A549 (cell line): Measurements from ENCODE around the gene SMAD3. TPM values are rescaled to one million over a fixed set of nuclear protein-coding genes. Genes with fewer than 3 reads are reported as not detected.

ENCODE experiments used
- ATAC-seq, 2 experiments: fragments of 200-7000 bp in 1 of 2; fragments of >200 bp in 1 of 2; cut with Nextera tagmentation in 1 of 2; cut with Tn5 transposase in 1 of 2; 3 replicates each; pipeline versions ENCODE4 v1.8.0 to v1.9.1; 2018 to 2020; ENCODE audit warnings: mild to moderate bottlenecking in 1 of 2, moderate library complexity in 1 of 2
- CTCF ChIA-PET: fragments of 300-600 bp; sonication (Branson Sonifier 250); formaldehyde crosslinking; extraction: SDS; loops from one replicate; lab custom pipeline; 2021; ENCODE audit warnings: antibody characterized with exemption, inconsistent platforms; lab: Yijun Ruan, JAX
- POLR2A ChIA-PET: fragments of 350-600 bp; formaldehyde crosslinking; extraction: SDS; loops from one replicate; lab custom pipeline; 2021; ENCODE audit warnings: antibody characterized with exemption, inconsistent platforms; lab: Yijun Ruan, JAX
- DNase-seq, 2 experiments: peaks; one replicate each; pipeline versions ENCODE4 v3.0.0 to v3.0.0-alpha.2; 2011 to 2016; ENCODE audit warnings: low read depth in 1 of 2, low spot score in 1 of 2
- FAIRE-seq: peaks from 2 replicates; lab custom pipeline; 2011; peaks lifted over from hg19 to GRCh38; lab: Jason Lieb, UNC
- H3K27ac ChIP-seq, 2 experiments: fragments of >200 bp; sonication (Bioruptor Twin); formaldehyde crosslinking; 3 replicates each; pipeline ENCODE4 v1.5.1; 2016 to 2017
- H3K4me1 ChIP-seq: fragments of >200 bp; sonication (Bioruptor Twin); formaldehyde crosslinking; 3 replicates; pipeline ENCODE4 v1.6.1; 2016
- H3K4me2 ChIP-seq: fragments of >200 bp; sonication (Bioruptor Twin); formaldehyde crosslinking; 3 replicates; pipeline ENCODE4 v1.6.1; 2016
- H3K4me3 ChIP-seq: fragments of >200 bp; sonication (Bioruptor Twin); formaldehyde crosslinking; 3 replicates; pipeline ENCODE4 v1.5.1; 2016
- H3K9me3 ChIP-seq: fragments of >200 bp; sonication (Bioruptor Twin); formaldehyde crosslinking; 3 replicates; pipeline ENCODE4 v1.6.1; 2016
- CBX2 ChIP-seq: fragments of 200-600 bp; sonication (generic); IDR thresholded peaks from 2 replicates; pipeline ENCODE4 v1.6.1; 2016; ENCODE audit warnings: low read depth, mild to moderate bottlenecking, borderline replicate concordance
- CBX8 ChIP-seq: fragments of 200-600 bp; sonication (generic); IDR thresholded peaks from 2 replicates; pipeline ENCODE4 v1.6.1; 2016
- CHD2 ChIP-seq: fragments of 150-350 bp; IDR thresholded peaks from 2 replicates; pipeline ENCODE4 v1.6.1; 2014; ENCODE audit warnings: low read length; ENCODE audit not compliant: partially characterized antibody
- EHF ChIP-seq: fragments of 250-450 bp; sonication (Bioruptor Pico); IDR thresholded peaks from 2 replicates; pipeline ENCODE4 v1.5.0; 2020; ENCODE audit warnings: mild to moderate bottlenecking
- FOXS1 ChIP-seq: fragments of 250-450 bp; sonication (Bioruptor Pico); IDR thresholded peaks from 2 replicates; pipeline ENCODE4 v1.5.0; 2020; ENCODE audit warnings: mild to moderate bottlenecking, moderate library complexity
- HEYL ChIP-seq: fragments of 250-450 bp; sonication (Bioruptor Pico); IDR thresholded peaks from 2 replicates; pipeline ENCODE4 v1.8.0; 2021; ENCODE audit warnings: mild to moderate bottlenecking, moderate library complexity
- HOXB13 ChIP-seq: fragments of 250-450 bp; sonication (Bioruptor Pico); IDR thresholded peaks from 2 replicates; pipeline ENCODE4 v1.5.0; 2020; ENCODE audit warnings: low read depth, mild to moderate bottlenecking, moderate library complexity
- HOXB5 ChIP-seq: fragments of 250-450 bp; sonication (Bioruptor Pico); IDR thresholded peaks from 2 replicates; pipeline ENCODE4 v1.5.0; 2020; ENCODE audit warnings: mild to moderate bottlenecking, moderate library complexity
- JUN ChIP-seq, 2 experiments: fragments of >200 bp; sonication (Bioruptor Twin); formaldehyde crosslinking; IDR thresholded peaks; 2 replicates in 1 of 2; 3 replicates in 1 of 2; pipeline ENCODE4 v1.6.1; 2016 to 2017
- KDM5A ChIP-seq: fragments of 200-600 bp; sonication (generic); IDR thresholded peaks from 2 replicates; pipeline ENCODE4 v1.6.1; 2016; ENCODE audit warnings: antibody characterized with exemption, mild to moderate bottlenecking
- MAFK ChIP-seq: fragments of 450-650 bp; IDR thresholded peaks from 2 replicates; pipeline ENCODE4 v1.6.1; 2014; ENCODE audit not compliant: partially characterized antibody
- NPAS2 ChIP-seq: fragments of 250-450 bp; sonication (Bioruptor Pico); IDR thresholded peaks from 2 replicates; pipeline ENCODE4 v1.8.0; 2022; ENCODE audit warnings: mild to moderate bottlenecking, moderate library complexity, borderline replicate concordance
- PHF8 ChIP-seq: fragments of 200-600 bp; sonication (generic); IDR thresholded peaks from 2 replicates; pipeline ENCODE4 v1.6.1; 2016; ENCODE audit warnings: low read depth, mild to moderate bottlenecking, antibody characterized with exemption, moderate library complexity, borderline replicate concordance
- POLR2AphosphoS2 ChIP-seq: conservative IDR thresholded peaks from 2 replicates; pipeline ENCODE4 v1.6.1; 2012; ENCODE audit warnings: low read length, improper control_type of control experiment, inconsistent platforms
- RARB ChIP-seq: fragments of 250-450 bp; sonication (Bioruptor Pico); IDR thresholded peaks from 2 replicates; pipeline ENCODE4 v1.8.0; 2021; ENCODE audit warnings: mild to moderate bottlenecking, moderate library complexity
- RNF2 ChIP-seq: fragments of 200-600 bp; sonication (generic); IDR thresholded peaks from 2 replicates; pipeline ENCODE4 v1.6.1; 2016; ENCODE audit warnings: low read depth, mild to moderate bottlenecking, antibody characterized with exemption, moderate library complexity, borderline replicate concordance
- TP53 ChIP-seq: fragments of 250-450 bp; sonication (Bioruptor Pico); IDR thresholded peaks from 2 replicates; pipeline ENCODE4 v1.5.0; 2021; ENCODE audit warnings: mild to moderate bottlenecking, moderate library complexity
- ZFP36 ChIP-seq: fragments of 450-650 bp; IDR thresholded peaks from 2 replicates; pipeline ENCODE4 v1.6.1; 2014; ENCODE audit warnings: borderline replicate concordance; ENCODE audit not compliant: partially characterized antibody
- ZSCAN20 ChIP-seq: fragments of 250-450 bp; sonication (Bioruptor Pico); IDR thresholded peaks from 2 replicates; pipeline ENCODE4 v1.8.0; 2022; ENCODE audit warnings: mild to moderate bottlenecking, moderate library complexity
- WGBS: methylation state at CpG from one replicate; pipeline ENCODE4 v1.1.6; 2017; ENCODE audit errors: missing lambda C conversion rate; 5-methylcytosine and 5-hydroxymethylcytosine counted together
- polyA plus RNA-seq, 4 experiments: library from polyadenylated mRNA; depleted of rRNA in 3 of 4; stranded (reverse); fragments of >200 nt; fragmentation: RNase III in 1 of 4; extraction: RNeasy Plus Mini Kit Qiagen cat#74134 plus additional on column Dnase treatment in 1 of 4; gene quantifications; 2 replicates in 3 of 4; 3 replicates in 1 of 4; pipeline ENCODE4 v1.2.3, GENCODE V29; 2011 to 2017
- TF ChIP-seq, protein P1 (sequence below): IDR thresholded peaks from 2 replicates; pipeline ENCODE4 v1.6.1; 2012
- TF ChIP-seq, protein P2 (sequence below): fragments of 250-450 bp; sonication (Bioruptor Pico); IDR thresholded peaks from 2 replicates; pipeline ENCODE4 v1.5.0; 2021; ENCODE audit warnings: mild to moderate bottlenecking, moderate library complexity, borderline replicate concordance
- TF ChIP-seq, protein P3 (sequence below): fragments of 150-350 bp; IDR thresholded peaks from 2 replicates; pipeline ENCODE4 v1.6.1; 2014; ENCODE audit warnings: low read depth, mild to moderate bottlenecking, low read length
- TF ChIP-seq, protein P4 (sequence below): IDR thresholded peaks from 2 replicates; pipeline ENCODE4 v1.6.1; 2012
- TF ChIP-seq, protein P5 (sequence below): fragments of >200 bp; sonication (Bioruptor Twin); formaldehyde crosslinking; IDR thresholded peaks from 2 replicates; pipeline ENCODE4 v1.6.1; 2016

SMAD3 gene
- polyA plus RNA-seq, 2 of the 4 experiments (the other 2 are of a cell fraction), result 74.6 to 77.2 TPM

DNA sequence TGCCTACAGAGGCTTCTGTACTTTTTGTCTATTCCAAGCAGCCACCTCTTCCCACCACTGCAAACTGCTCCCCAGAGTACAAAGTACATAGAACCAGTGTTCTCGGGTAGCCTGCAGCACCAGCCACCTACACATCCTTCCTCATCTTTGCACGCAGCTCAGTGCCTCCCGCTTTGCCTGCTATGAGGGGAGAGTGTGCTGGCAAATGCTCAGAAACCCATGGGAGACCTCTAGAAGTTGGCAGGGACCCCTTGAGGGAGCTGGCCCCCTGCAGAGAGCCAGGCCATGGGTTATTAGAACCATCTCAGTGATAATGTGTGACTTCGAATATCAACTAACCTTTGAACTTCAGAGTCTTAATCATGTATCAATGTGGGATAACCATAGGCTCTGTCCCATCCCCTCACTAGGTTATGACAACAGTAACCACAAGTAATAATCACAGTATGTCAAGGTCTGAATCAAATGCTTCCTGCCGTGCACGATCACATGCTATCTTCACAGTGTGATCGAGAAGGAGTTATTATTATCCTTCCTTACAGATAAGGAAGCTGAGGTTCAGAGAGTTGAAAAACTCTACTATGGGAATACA, 22.8 kb upstream of the SMAD3 start:
- Histone ChIP-seq H3K9me3 (no peaks in the 10 kb centered on the region), H3K4me2 (no peak overlapping the region; the same call in 2 of the 3 replicates), H3K4me3 (no peak overlapping the region), H3K4me1 (peaks cover 26% of the 10 kb centered on the region; the same call in 2 of the 3 replicates), H3K27ac (no peak overlapping the region)
- FAIRE-seq (no peak), DNase-seq (no peak), ATAC-seq (peak; percentile 23 to 29; a peak in 4 of 6 replicates)
- ChIA-PET POLR2A (interaction anchor here (0.7 to 1.2 kb wide), 2 partner anchors 23 to 63 kb away, joined by 3 to 6 read pairs; partner anchors contain the start of gene SMAD3), CTCF (interaction anchor here (1.0 to 3.0 kb wide), 11 partner anchors 12 to 793 kb away, joined by 3 to 21 read pairs (median 4); no protein-coding TSS in a partner anchor)
- WGBS, result 47% methylated on average over 7 of the region's 7 CpGs
- TF ChIP-seq NPAS2, result no peak
- TF ChIP-seq, protein P1, sequence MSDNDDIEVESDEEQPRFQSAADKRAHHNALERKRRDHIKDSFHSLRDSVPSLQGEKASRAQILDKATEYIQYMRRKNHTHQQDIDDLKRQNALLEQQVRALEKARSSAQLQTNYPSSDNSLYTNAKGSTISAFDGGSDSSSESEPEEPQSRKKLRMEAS, result no peak
- TF ChIP-seq, protein P2, sequence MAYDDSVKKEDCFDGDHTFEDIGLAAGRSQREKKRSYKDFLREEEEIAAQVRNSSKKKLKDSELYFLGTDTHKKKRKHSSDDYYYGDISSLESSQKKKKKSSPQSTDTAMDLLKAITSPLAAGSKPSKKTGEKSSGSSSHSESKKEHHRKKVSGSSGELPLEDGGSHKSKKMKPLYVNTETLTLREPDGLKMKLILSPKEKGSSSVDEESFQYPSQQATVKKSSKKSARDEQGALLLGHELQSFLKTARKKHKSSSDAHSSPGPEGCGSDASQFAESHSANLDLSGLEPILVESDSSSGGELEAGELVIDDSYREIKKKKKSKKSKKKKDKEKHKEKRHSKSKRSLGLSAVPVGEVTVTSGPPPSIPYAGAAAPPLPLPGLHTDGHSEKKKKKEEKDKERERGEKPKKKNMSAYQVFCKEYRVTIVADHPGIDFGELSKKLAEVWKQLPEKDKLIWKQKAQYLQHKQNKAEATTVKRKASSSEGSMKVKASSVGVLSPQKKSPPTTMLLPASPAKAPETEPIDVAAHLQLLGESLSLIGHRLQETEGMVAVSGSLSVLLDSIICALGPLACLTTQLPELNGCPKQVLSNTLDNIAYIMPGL (CRISPR knock-in tag), result no peak
- 0 out of 2 replicates have a peak, but pooled peaks have one; percentile 16 for TF ChIP-seq HOXB5 (CRISPR knock-in tag)
- TF ChIP-seq, protein P3, sequence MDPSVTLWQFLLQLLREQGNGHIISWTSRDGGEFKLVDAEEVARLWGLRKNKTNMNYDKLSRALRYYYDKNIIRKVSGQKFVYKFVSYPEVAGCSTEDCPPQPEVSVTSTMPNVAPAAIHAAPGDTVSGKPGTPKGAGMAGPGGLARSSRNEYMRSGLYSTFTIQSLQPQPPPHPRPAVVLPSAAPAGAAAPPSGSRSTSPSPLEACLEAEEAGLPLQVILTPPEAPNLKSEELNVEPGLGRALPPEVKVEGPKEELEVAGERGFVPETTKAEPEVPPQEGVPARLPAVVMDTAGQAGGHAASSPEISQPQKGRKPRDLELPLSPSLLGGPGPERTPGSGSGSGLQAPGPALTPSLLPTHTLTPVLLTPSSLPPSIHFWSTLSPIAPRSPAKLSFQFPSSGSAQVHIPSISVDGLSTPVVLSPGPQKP, result no peak
- no peak for TF ChIP-seq POLR2AphosphoS2

DNA sequence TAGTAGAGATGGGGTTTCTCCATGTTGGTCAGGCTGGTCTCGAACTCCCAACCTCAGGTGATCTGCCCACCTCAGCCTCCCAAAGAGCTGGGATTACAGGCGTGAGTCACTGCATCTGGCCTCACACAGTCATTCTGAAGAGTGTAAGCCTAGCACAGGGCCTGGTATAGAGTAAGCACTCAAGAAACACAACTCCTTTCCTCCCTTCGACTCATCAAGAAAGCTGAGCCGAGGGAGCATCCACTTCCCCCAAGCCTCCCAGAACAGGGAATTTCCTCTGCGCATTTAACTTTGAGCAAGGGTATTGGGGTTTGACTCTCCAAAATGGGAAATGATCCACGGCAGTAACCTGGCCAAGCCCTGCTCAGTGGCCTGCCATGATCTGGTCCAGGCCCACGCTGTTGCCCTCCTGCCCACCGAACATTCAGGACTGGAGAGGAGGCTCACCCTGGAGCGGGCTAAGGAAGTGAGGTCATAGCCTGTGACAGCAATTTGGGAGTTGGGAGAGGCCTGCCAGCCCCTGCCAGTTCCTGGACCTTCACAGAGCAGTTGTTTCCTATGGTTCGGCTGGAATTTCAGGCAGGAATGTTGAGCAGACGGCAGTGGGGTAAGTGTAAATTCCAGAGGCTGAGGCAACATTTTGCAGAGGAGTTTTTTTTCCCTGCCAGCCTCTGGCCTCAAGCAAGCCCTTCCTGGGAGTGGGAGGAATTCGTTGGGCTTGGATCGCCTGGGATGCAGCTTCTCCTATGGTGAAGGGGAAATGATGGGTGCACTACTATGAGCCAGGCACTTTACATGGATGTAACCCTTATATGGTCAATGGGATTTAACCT, 21.2 kb upstream of the SMAD3 start:
- FAIRE-seq (peak; percentile 79), ATAC-seq (peak; percentile 22 to 61), DNase-seq (peak in 1 of 2 experiments; percentile 89)
- peak overlapping the region; percentile 60 for H3K4me2 ChIP-seq
- 28% methylated on average over 13 of the region's 13 CpGs for WGBS
- ChIA-PET CTCF (interaction anchor here (0.7 to 2.3 kb wide), 7 partner anchors 27 to 792 kb away, joined by 3 to 7 read pairs (median 3); no protein-coding TSS in a partner anchor), POLR2A (interaction anchor here (1.4 kb wide), 1 partner anchor 21 kb away, joined by 4 read pairs; the partner anchor contains the start of gene SMAD3)
- H3K4me3 ChIP-seq, result no peak overlapping the region
- H3K4me1 ChIP-seq, result peaks cover 39% of the 10 kb centered on the region
- no peaks in the 10 kb centered on the region for H3K9me3 ChIP-seq
- H3K27ac ChIP-seq, result no peak overlapping the region
- peak; percentile 79; the same call in 1 of the 2 replicates for TF ChIP-seq HOXB13 (CRISPR knock-in tag)
- TF ChIP-seq PHF8, result no peak
- no peak for TF ChIP-seq RARB
- TF ChIP-seq POLR2AphosphoS2, result no peak
- no peak for TF ChIP-seq RNF2
- no peak for TF ChIP-seq MAFK
- TF ChIP-seq JUN (IDR thresholded peaks at IDR 0.05), result peak in 1 of 2 experiments; percentile 47; a peak in 1 of 5 replicates
- no peak for TF ChIP-seq KDM5A
- TF ChIP-seq CHD2, result no peak
- no peak for TF ChIP-seq ZFP36
- no peak for TF ChIP-seq ZSCAN20 (CRISPR knock-in tag)
- peak; percentile 84 for TF ChIP-seq HOXB5 (CRISPR knock-in tag)
- TF ChIP-seq HEYL (CRISPR knock-in tag), result 0 out of 2 replicates have a peak, but pooled peaks have one; percentile 34
- TF ChIP-seq FOXS1 (CRISPR knock-in tag), result peak; percentile 67; the same call in 1 of the 2 replicates
- TF ChIP-seq EHF (CRISPR knock-in tag), result peak; percentile 80; the same call in 1 of the 2 replicates
- TF ChIP-seq, protein P4, sequence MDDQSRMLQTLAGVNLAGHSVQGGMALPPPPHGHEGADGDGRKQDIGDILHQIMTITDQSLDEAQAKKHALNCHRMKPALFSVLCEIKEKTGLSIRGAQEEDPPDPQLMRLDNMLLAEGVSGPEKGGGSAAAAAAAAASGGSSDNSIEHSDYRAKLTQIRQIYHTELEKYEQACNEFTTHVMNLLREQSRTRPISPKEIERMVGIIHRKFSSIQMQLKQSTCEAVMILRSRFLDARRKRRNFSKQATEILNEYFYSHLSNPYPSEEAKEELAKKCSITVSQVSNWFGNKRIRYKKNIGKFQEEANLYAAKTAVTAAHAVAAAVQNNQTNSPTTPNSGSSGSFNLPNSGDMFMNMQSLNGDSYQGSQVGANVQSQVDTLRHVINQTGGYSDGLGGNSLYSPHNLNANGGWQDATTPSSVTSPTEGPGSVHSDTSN, result no peak
- no peak for TF ChIP-seq TP53 (CRISPR knock-in tag)
- TF ChIP-seq, protein P2 (CRISPR knock-in tag), result no peak
- TF ChIP-seq NPAS2, result no peak
- no peak for TF ChIP-seq CBX8
- TF ChIP-seq, protein P5, sequence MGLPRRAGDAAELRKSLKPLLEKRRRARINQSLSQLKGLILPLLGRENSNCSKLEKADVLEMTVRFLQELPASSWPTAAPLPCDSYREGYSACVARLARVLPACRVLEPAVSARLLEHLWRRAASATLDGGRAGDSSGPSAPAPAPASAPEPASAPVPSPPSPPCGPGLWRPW, result no peak
- no peak for TF ChIP-seq CBX2
